ENCODE data around the gene KRT20. TPM values are rescaled to one million over a fixed set of nuclear protein-coding genes. Genes with fewer than 3 reads are reported as not detected.

The KRT20 gene
- polyA plus RNA-seq, 1 donor (not counting 4 experiments of a cell fraction or from before 2014, with no cell fraction given), result not detected

DNA sequence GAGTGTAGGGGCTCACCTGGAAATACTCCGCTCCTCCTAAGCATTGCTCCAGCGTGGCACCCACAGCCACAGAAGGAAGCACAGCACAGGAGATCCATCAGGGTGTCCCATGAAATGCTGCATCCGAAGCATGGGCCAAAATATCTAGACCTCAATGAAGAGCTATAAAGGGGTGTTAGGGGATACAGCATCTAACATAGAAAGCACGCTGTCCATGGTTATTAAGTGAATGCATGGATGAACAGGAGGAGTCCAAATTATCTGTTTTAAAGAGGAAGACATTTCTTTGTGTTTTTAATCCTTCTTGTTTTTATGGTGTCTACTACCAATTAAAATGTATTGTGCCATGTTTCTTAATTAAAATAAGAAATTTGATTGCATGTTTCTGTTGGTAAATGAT is 21.6 kb upstream of the KRT20 start:
- no peak for FAIRE-seq
- Histone ChIP-seq H2AFZ (ENCODE audit: control insufficient read depth, low read length) (no peak overlapping the region), H3K27ac (ENCODE audit: control insufficient read depth, insufficient read depth, low read length) (no peak overlapping the region), H3K4me3 (ENCODE audit: control insufficient read depth in 2 of 3, extremely low read depth in 1 of 3, insufficient read depth in 2 of 3, low read depth in 1 of 3, low read length in 3 of 3) (no peak overlapping the region), H3K9ac (ENCODE audit: control insufficient read depth, extremely low read depth, insufficient read depth, low read length) (no peak overlapping the region), H3K27me3 (ENCODE audit: control insufficient read depth, extremely low read depth, insufficient read depth, low read length) (no peaks in the 10 kb centered on the region), H3K9me3 (ENCODE audit: control insufficient read depth, low read depth, low read length) (no peaks in the 10 kb centered on the region), H3K4me2 (ENCODE audit: control insufficient read depth, extremely low read depth, insufficient read depth, low read depth, low read length) (no peak overlapping the region), H3K79me2 (ENCODE audit: control insufficient read depth, insufficient read depth, low read length) (no peaks in the 10 kb centered on the region), H4K20me1 (ENCODE audit: control insufficient read depth, extremely low read depth, insufficient read depth, low read length) (no peaks in the 10 kb centered on the region), H3K4me1 (ENCODE audit: control insufficient read depth, extremely low read depth, insufficient read depth, low read length) (peaks cover 42% of the 10 kb centered on the region), H3K36me3 (ENCODE audit: control insufficient read depth in 2 of 2, extremely low read depth in 1 of 2, insufficient read depth in 2 of 2, low read length in 2 of 2) (no peaks in the 10 kb centered on the region), H3K9me1 (ENCODE audit: control insufficient read depth, extremely low read depth, insufficient read depth, low read length) (no peaks in the 10 kb centered on the region)
- no peak for DNase-seq (ENCODE audit: low read depth, low spot score)
- TF ChIP-seq, protein P1, sequence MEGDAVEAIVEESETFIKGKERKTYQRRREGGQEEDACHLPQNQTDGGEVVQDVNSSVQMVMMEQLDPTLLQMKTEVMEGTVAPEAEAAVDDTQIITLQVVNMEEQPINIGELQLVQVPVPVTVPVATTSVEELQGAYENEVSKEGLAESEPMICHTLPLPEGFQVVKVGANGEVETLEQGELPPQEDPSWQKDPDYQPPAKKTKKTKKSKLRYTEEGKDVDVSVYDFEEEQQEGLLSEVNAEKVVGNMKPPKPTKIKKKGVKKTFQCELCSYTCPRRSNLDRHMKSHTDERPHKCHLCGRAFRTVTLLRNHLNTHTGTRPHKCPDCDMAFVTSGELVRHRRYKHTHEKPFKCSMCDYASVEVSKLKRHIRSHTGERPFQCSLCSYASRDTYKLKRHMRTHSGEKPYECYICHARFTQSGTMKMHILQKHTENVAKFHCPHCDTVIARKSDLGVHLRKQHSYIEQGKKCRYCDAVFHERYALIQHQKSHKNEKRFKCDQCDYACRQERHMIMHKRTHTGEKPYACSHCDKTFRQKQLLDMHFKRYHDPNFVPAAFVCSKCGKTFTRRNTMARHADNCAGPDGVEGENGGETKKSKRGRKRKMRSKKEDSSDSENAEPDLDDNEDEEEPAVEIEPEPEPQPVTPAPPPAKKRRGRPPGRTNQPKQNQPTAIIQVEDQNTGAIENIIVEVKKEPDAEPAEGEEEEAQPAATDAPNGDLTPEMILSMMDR (optimal IDR thresholded peaks at IDR 0.05 in 1 of 3, IDR thresholded peaks at IDR 0.05 in 1 of 3, conservative IDR thresholded peaks at IDR 0.05 in 1 of 3; ENCODE audit: extremely low read depth in 1 of 3, insufficient read depth in 2 of 3, low read length in 3 of 3), result no peak
- no peak for TF ChIP-seq EZH2 (IDR thresholded peaks at IDR 0.05; ENCODE audit: low read length)
- dilution Hi-C loops (cut with MboI; ENCODE audit: extremely low pct_ligation_motif_present, low sequenced_read_pairs), result no loop called here

DNA sequence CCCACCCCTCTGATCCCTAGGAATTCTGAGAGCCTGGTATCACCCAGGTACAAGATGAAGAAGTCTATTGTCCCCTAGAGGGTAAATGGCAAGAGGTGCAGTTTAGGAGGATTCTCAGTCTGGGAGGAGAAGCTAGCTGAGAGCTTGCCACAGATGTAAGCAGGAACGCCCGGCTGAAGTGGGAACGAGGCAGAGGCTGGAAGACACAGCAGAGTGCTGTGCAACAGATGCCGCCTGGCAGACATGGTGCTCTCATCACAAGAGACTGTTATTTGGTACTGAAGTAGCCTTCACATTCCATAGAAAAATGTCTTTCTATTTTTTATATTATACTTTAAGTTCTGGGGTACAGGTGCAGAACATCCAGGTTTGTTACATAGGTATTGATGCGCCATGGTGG is 20.3 kb upstream of the KRT20 start:
- FAIRE-seq, result no peak
- Histone ChIP-seq H3K9ac (ENCODE audit: control insufficient read depth, extremely low read depth, insufficient read depth, low read length) (no peak overlapping the region), H3K79me2 (ENCODE audit: control insufficient read depth, insufficient read depth, low read length) (no peaks in the 10 kb centered on the region), H3K4me2 (ENCODE audit: control insufficient read depth, extremely low read depth, insufficient read depth, low read depth, low read length) (no peak overlapping the region), H3K36me3 (ENCODE audit: control insufficient read depth in 2 of 2, extremely low read depth in 1 of 2, insufficient read depth in 2 of 2, low read length in 2 of 2) (no peaks in the 10 kb centered on the region), H3K27me3 (ENCODE audit: control insufficient read depth, extremely low read depth, insufficient read depth, low read length) (no peaks in the 10 kb centered on the region), H3K4me1 (ENCODE audit: control insufficient read depth, extremely low read depth, insufficient read depth, low read length) (peaks cover 32% of the 10 kb centered on the region), H4K20me1 (ENCODE audit: control insufficient read depth, extremely low read depth, insufficient read depth, low read length) (no peaks in the 10 kb centered on the region), H3K4me3 (ENCODE audit: control insufficient read depth in 2 of 3, extremely low read depth in 1 of 3, insufficient read depth in 2 of 3, low read depth in 1 of 3, low read length in 3 of 3) (no peak overlapping the region), H3K9me3 (ENCODE audit: control insufficient read depth, low read depth, low read length) (no peaks in the 10 kb centered on the region), H3K9me1 (ENCODE audit: control insufficient read depth, extremely low read depth, insufficient read depth, low read length) (no peaks in the 10 kb centered on the region), H3K27ac (ENCODE audit: control insufficient read depth, insufficient read depth, low read length) (no peak overlapping the region), H2AFZ (ENCODE audit: control insufficient read depth, low read length) (no peak overlapping the region)
- TF ChIP-seq, protein P1 (optimal IDR thresholded peaks at IDR 0.05 in 1 of 3, IDR thresholded peaks at IDR 0.05 in 1 of 3, conservative IDR thresholded peaks at IDR 0.05 in 1 of 3; ENCODE audit: extremely low read depth in 1 of 3, insufficient read depth in 2 of 3, low read length in 3 of 3), result no peak
- TF ChIP-seq EZH2 (IDR thresholded peaks at IDR 0.05; ENCODE audit: low read length), result no peak
- no peak for DNase-seq (ENCODE audit: low read depth, low spot score)
- dilution Hi-C loops (cut with MboI; ENCODE audit: extremely low pct_ligation_motif_present, low sequenced_read_pairs), result no loop called here

Measured in keratinocyte (primary cell).